ENCODE measurements around the gene RETREG3. TPM values are rescaled to one million over a fixed set of nuclear protein-coding genes. Genes with fewer than 3 reads are reported as not detected.
A peak's percentile ranks its signal among the peaks of the same experiment; 100 is the strongest.
"Not testable (repeated sequence)": the region's sequence is repeated elsewhere in the genome, so short reads cannot be mapped to it uniquely, and the experiment has no call there.

RETREG3 gene
- total RNA-seq, 1 experiment from 2014 or later, result 30.4 TPM

DNA sequence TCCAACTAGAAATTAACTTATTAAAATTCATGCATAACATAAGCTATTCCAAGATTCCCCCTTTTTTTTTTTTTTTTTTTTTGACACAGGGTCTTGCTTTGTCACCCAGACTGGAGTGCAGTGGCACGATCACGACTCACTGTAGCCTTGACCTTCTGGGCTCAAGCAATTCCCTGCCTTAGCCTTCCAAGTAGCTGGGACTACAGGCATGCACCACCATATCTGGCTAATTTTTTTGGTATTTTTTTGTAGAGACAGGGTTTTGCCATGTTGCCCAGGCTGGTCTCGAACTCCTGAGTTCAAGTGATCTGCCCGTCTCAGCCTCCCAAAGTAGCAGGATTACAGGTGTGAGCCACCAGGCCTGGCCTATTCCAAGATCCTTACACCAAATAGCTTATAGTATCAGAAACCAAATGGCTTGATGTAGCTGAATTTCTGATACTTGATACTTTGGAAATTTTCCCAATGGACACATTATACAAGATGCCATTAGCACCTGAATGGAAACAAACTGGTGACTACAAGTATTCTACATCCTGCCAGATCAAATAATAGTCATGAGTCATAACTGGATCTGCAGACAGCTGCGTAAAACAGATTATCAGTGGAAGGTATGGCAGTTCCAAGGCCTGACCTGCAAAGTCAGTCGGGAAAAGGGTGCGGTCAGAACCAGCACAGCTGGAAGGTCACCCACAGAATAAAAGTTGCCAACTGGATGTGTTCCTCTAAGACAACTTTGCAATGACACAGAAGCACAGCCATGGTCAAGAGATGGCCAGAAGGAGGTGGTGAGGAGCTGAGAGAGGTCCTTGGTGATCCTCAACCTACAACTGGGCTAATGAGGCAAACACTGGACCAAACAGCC lies 14.8 kb upstream of the RETREG3 start:
- Histone ChIP-seq H3K36me3 (no peaks in the 10 kb centered on the region), H3K4me3 (no peak overlapping the region), H3K27me3 (replicated peaks) (no peaks in the 10 kb centered on the region), H3K9me3 (replicated peaks) (no peaks in the 10 kb centered on the region), H3K4me1 (replicated peaks) (no peaks in the 10 kb centered on the region), H3K27ac (no peak overlapping the region)
- DNase-seq (ENCODE audit: low read depth in 1 of 2, low spot score in 2 of 2), result no peak

DNA sequence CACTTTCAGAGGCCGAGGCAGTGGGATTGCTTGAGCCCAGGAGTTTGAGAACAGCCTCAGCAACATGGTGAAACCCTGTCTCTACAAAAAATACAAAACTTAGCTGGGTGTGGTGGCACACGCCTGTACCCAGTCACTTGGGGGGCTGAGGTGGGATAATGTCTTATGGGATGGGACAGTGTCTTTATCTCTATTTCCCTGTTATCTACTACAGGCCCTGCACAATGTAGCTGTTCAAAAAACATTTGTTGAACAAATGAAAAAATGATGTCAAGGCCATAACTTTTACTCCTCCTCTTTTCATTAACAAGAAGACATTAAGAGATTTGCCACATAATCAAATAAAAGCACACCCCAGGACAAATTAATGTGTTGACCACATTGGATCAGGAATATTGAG lies 14.1 kb upstream of the RETREG3 start:
- Histone ChIP-seq H3K27me3 (replicated peaks) (no peaks in the 10 kb centered on the region), H3K27ac (no peak overlapping the region), H3K36me3 (no peaks in the 10 kb centered on the region), H3K4me1 (replicated peaks) (no peaks in the 10 kb centered on the region), H3K9me3 (replicated peaks) (no peaks in the 10 kb centered on the region), H3K4me3 (no peak overlapping the region)
- no peak for DNase-seq (ENCODE audit: low read depth in 1 of 2, low spot score in 2 of 2)

DNA sequence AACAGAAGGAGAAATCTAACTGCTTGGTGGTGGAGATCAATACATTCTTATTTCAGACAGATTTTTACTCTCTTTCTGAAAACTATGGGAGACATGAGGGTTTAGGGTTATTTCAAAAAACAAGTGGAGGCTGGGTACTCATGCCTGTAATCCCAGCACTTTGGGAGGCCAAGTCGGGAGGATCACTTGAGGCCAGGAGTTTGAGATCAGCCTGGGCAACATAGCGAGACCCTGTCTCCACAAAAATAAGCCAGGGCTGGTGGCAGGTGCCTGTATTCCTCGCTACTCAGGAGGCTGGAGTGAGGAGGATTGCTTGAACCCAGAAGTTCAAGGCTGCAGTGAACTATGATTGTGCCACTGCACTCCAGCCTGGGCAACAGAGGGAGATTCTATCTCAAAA lies 12.8 kb upstream of the RETREG3 start:
- not testable (repeated sequence) for H3K9me3 ChIP-seq (replicated peaks); H3K4me1 ChIP-seq (replicated peaks); H3K4me3 ChIP-seq; DNase-seq (ENCODE audit: low read depth in 1 of 2, low spot score in 2 of 2); H3K36me3 ChIP-seq; H3K27me3 ChIP-seq (replicated peaks); H3K27ac ChIP-seq

GRCh38 chr17:42618442-42619150 lies 9.4 kb upstream of the RETREG3 start:
- Histone ChIP-seq H3K9me3 (replicated peaks) (no peaks in the 10 kb centered on the region), H3K4me3 (no peak overlapping the region), H3K4me1 (replicated peaks) (no peaks in the 10 kb centered on the region), H3K36me3 (peaks cover 19% of the 10 kb centered on the region), H3K27me3 (replicated peaks) (no peaks in the 10 kb centered on the region), H3K27ac (no peak overlapping the region)
- no peak for DNase-seq (ENCODE audit: low read depth in 1 of 2, low spot score in 2 of 2)

DNA sequence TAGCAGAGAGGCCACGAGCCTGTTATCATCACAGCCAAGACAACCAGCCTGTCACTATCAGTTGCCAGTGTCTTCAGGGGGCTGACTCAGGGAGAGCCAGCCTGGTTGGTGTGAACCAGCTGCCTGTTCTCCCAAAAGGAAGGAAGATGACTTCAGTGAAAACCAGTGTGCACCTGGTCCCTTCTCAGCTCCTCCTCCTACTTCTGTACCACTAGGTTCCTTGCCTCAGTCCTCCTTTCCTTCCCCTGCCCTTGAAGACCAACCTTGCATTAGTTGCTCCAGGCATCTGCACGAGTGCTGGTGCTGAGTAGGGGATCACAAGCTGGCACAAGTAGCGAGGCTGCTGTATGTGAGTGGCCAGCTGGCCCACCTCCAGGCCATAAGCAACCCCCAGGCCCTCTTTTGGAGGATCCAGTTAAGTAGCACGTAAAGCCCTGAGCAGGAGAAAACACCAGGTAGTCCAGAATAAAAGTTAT lies 8.8 kb upstream of the RETREG3 start:
- H3K9me3 ChIP-seq (replicated peaks), result no peaks in the 10 kb centered on the region
- H3K27ac ChIP-seq, result no peak overlapping the region
- H3K4me3 ChIP-seq, result no peak overlapping the region
- no peaks in the 10 kb centered on the region for H3K27me3 ChIP-seq (replicated peaks)
- no peaks in the 10 kb centered on the region for H3K4me1 ChIP-seq (replicated peaks)
- peaks cover 25% of the 10 kb centered on the region for H3K36me3 ChIP-seq
- DNase-seq (ENCODE audit: low read depth in 1 of 2, low spot score in 2 of 2), result no peak

GRCh38 chr17:42613699-42614295 lies 4.6 kb upstream of the RETREG3 start:
- Histone ChIP-seq H3K27ac (no peak overlapping the region), H3K9me3 (replicated peaks) (no peaks in the 10 kb centered on the region), H3K4me3 (no peak overlapping the region), H3K27me3 (replicated peaks) (no peaks in the 10 kb centered on the region), H3K36me3 (peaks cover 45% of the 10 kb centered on the region), H3K4me1 (replicated peaks) (peaks cover 5% of the 10 kb centered on the region; the same call in 1 of the 2 replicates)
- no peak for DNase-seq (ENCODE audit: low read depth in 1 of 2, low spot score in 2 of 2)

DNA sequence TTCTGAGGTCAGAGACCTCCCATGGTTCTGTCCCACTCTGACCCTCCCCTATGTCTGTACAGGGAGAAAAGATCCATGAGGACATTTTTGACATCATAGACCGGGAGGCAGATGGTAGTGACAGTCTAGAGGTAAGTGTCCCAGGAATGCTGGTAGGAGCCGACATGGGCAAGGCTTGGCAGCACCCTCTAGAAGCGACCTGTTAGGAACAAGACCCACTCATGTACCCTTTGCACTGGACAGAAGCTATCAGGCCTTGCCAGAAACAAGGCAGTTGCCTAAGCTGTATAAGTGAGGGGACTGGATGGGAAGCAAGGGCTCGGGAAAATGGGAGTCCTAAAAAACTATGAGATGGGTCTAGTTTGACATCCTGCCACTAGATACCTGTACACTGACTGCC lies 2.8 kb upstream of the RETREG3 start:
- no peaks in the 10 kb centered on the region for H3K9me3 ChIP-seq (replicated peaks)
- H3K4me1 ChIP-seq (replicated peaks), result peaks cover 11% of the 10 kb centered on the region
- DNase-seq (ENCODE audit: low read depth in 1 of 2, low spot score in 2 of 2), result no peak
- H3K27me3 ChIP-seq (replicated peaks), result no peaks in the 10 kb centered on the region
- H3K27ac ChIP-seq, result no peak overlapping the region
- peaks cover 45% of the 10 kb centered on the region for H3K36me3 ChIP-seq
- H3K4me3 ChIP-seq, result no peak overlapping the region

DNA sequence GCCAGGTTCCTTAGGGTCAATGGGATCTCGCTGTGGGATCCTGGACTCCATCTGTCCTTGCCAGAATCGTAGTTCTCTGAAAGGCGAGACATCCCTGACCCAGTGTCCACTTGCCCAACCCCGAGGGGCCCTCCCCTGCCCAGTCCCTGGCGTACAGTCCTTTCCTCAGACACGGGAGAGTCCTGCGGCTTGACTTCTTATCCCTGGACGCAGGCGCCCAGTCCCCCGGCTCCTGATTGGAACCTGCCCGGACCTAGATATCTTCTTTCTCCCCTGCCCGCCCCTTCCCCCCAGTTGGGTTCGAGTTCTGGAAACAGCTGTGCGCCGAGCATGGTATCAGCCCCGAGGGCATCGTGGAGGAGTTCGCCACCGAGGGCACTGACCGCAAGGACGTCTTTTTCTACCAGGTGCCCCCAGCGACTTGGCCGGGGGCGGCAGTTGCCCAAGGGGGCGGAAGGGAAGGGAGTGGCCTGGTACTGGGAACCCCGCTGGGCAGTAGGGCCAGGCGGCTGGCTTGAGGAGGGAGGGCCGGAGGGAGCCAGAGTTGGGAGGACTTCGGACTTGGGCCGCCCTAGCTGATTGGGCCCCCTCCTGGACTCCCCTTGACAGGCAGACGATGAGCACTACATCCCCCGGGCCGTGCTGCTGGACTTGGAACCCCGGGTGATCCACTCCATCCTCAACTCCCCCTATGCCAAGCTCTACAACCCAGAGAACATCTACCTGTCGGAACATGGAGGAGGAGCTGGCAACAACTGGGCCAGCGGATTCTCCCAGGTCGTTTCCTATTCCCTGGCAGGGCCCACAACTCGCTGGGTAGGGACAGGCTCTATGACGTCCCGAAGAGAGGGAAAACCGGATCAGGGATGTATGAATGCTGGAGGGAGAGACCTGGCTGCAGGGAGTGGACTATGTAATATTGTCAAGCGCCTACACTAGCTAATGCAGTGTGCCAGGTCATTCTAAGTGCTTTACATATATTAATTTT lies 934 bp upstream of the RETREG3 start:
- DNase-seq (ENCODE audit: low read depth in 1 of 2, low spot score in 2 of 2), result peak in 1 of 2 experiments; percentile 52
- not testable (repeated sequence) for H3K27me3 ChIP-seq (replicated peaks); H3K9me3 ChIP-seq (replicated peaks)
- Histone ChIP-seq H3K27ac (peak overlapping the region; percentile 53), H3K4me1 (replicated peaks) (peaks cover 11% of the 10 kb centered on the region), H3K4me3 (peak overlapping the region; percentile 68), H3K36me3 (peaks cover 38% of the 10 kb centered on the region)

- no peaks in the 10 kb centered on the region for H3K9me3 ChIP-seq (replicated peaks)
- H3K27ac ChIP-seq, result 0 out of 2 replicates have a peak overlapping the region, but pooled peaks have one; percentile 20
- no peak for DNase-seq (ENCODE audit: low read depth in 1 of 2, low spot score in 2 of 2)
- H3K27me3 ChIP-seq (replicated peaks), result no peaks in the 10 kb centered on the region
- H3K36me3 ChIP-seq, result peaks cover 25% of the 10 kb centered on the region
- peaks cover 11% of the 10 kb centered on the region for H3K4me1 ChIP-seq (replicated peaks)
- peak overlapping the region; percentile 68 for H3K4me3 ChIP-seq
Measured at GRCh38 chr17:42608305-42609181, 631 bp downstream of the RETREG3 start.

- peaks cover 21% of the 10 kb centered on the region for H3K36me3 ChIP-seq
- no peak overlapping the region; the same call in 1 of the 2 replicates for H3K4me3 ChIP-seq
- H3K27ac ChIP-seq, result no peak overlapping the region
- no peak for DNase-seq (ENCODE audit: low read depth in 1 of 2, low spot score in 2 of 2)
- H3K4me1 ChIP-seq (replicated peaks), result peaks cover 11% of the 10 kb centered on the region
- no peaks in the 10 kb centered on the region for H3K9me3 ChIP-seq (replicated peaks)
- no peaks in the 10 kb centered on the region for H3K27me3 ChIP-seq (replicated peaks)
Measured at GRCh38 chr17:42607769-42608168, 1.4 kb downstream of the RETREG3 start.

GRCh38 chr17:42603318-42603717 lies 5.9 kb downstream of the RETREG3 start:
- H3K36me3 ChIP-seq, result peaks cover 4% of the 10 kb centered on the region; the same call in 1 of the 2 replicates
- no peak for DNase-seq (ENCODE audit: low read depth in 1 of 2, low spot score in 2 of 2)
- H3K9me3 ChIP-seq (replicated peaks), result no peaks in the 10 kb centered on the region
- no peak overlapping the region for H3K4me3 ChIP-seq
- H3K4me1 ChIP-seq (replicated peaks), result peaks cover 5% of the 10 kb centered on the region
- no peaks in the 10 kb centered on the region for H3K27me3 ChIP-seq (replicated peaks)
- H3K27ac ChIP-seq, result no peak overlapping the region

- Histone ChIP-seq H3K27me3 (replicated peaks) (no peaks in the 10 kb centered on the region), H3K9me3 (replicated peaks) (no peaks in the 10 kb centered on the region), H3K4me3 (no peak overlapping the region), H3K27ac (no peak overlapping the region), H3K4me1 (replicated peaks) (no peaks in the 10 kb centered on the region), H3K36me3 (peaks cover 4% of the 10 kb centered on the region; the same call in 1 of the 2 replicates)
- DNase-seq (ENCODE audit: low read depth in 1 of 2, low spot score in 2 of 2), result no peak
Measured at GRCh38 chr17:42598905-42599304, 10.3 kb downstream of the RETREG3 start.
